ENCODE results near the gene CNOT6. TPM values are rescaled to one million over a fixed set of nuclear protein-coding genes. Genes with fewer than 3 reads are reported as not detected.

Gene CNOT6
- total RNA-seq, 4 donors from 2014 or later = 11.3 to 15.1 (median 13.2) TPM

- TF ChIP-seq CTCF (IDR thresholded peaks at IDR 0.05) = no peak
- no peak for ATAC-seq (ENCODE audit: low FRiP score)
- no peak for DNase-seq (ENCODE audit: low spot score)
Observed at GRCh38 chr5:180606215-180606785, 112.1 kb downstream of the CNOT6 start.

- TF ChIP-seq CTCF (IDR thresholded peaks at IDR 0.05) = no peak
- ATAC-seq (ENCODE audit: low FRiP score) (no peak), DNase-seq (ENCODE audit: low spot score) (no peak)
Observed at GRCh38 chr5:180607861-180608571, 113.8 kb downstream of the CNOT6 start.

- no peak for DNase-seq (ENCODE audit: low spot score)
- no peak for ATAC-seq (ENCODE audit: low FRiP score)
- TF ChIP-seq CTCF (IDR thresholded peaks at IDR 0.05) = no peak
Observed at GRCh38 chr5:180608572-180609310, 114.6 kb downstream of the CNOT6 start.

- no peak for TF ChIP-seq CTCF (IDR thresholded peaks at IDR 0.05)
- ATAC-seq (ENCODE audit: low FRiP score) (no peak), DNase-seq (ENCODE audit: low spot score) (no peak)
Observed at GRCh38 chr5:180609386-180609785, 115.2 kb downstream of the CNOT6 start.

GRCh38 chr5:180609817-180610550, 115.8 kb downstream of the CNOT6 start:
- DNase-seq (ENCODE audit: low spot score) (no peak), ATAC-seq (ENCODE audit: low FRiP score) (no peak)
- no peak for TF ChIP-seq CTCF (IDR thresholded peaks at IDR 0.05)

GRCh38 chr5:180611140-180611850, 117.1 kb downstream of the CNOT6 start:
- no peak for DNase-seq (ENCODE audit: low spot score)
- ATAC-seq (ENCODE audit: low FRiP score) = no peak
- no peak for TF ChIP-seq CTCF (IDR thresholded peaks at IDR 0.05)
